Measurements from ENCODE around the gene PTPRM. TPM values are rescaled to one million over a fixed set of nuclear protein-coding genes. Genes with fewer than 3 reads are reported as not detected.

Gene PTPRM
- total RNA-seq, 2 donors from 2014 or later = 80.1 to 106 TPM

DNA sequence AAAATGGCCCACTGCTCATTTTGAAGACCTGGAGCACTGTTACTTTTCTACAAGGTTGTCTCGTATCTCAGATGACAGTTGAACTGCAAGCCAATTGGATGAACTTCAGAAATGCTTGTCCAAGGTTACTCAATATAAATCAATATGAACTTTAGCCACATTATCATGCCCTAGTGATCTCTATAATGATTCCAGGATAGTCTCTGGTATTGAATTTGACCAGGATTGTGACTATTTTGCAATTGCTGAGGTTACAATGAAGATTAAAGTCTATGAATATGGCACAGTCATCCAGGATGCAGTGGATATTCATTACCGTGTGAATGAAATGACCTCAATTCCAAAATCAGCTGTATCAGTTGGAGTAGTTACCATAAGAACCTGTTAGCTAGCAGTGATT, 846.1 kb downstream of the PTPRM start:
- Histone ChIP-seq H3K27me3 (no peaks in the 10 kb centered on the region), H3K4me3 (no peak overlapping the region), H3K4me1 (no peaks in the 10 kb centered on the region), H3K9me3 (peaks cover 0 to 14% of the 10 kb centered on the region in 2 donors), H3K36me3 (no peaks in the 10 kb centered on the region), H3K27ac (no peak overlapping the region)
- DNase-seq (ENCODE audit: low spot score) = no peak
- no peak for TF ChIP-seq CTCF (IDR thresholded peaks at IDR 0.05)

GRCh38 chr18:8413751-8414150, 846.6 kb downstream of the PTPRM start:
- Histone ChIP-seq H3K9me3 (peaks cover 0 to 14% of the 10 kb centered on the region in 2 donors), H3K4me3 (no peak overlapping the region), H3K27ac (no peak overlapping the region), H3K36me3 (no peaks in the 10 kb centered on the region), H3K4me1 (no peaks in the 10 kb centered on the region), H3K27me3 (no peaks in the 10 kb centered on the region)
- DNase-seq (ENCODE audit: low spot score) = no peak
- no peak for TF ChIP-seq CTCF (IDR thresholded peaks at IDR 0.05)

- Histone ChIP-seq H3K27me3 (no peaks in the 10 kb centered on the region), H3K4me1 (no peaks in the 10 kb centered on the region), H3K9me3 (peaks cover 0 to 7% of the 10 kb centered on the region in 2 donors), H3K4me3 (no peak overlapping the region), H3K27ac (no peak overlapping the region), H3K36me3 (no peaks in the 10 kb centered on the region)
- no peak for TF ChIP-seq CTCF (IDR thresholded peaks at IDR 0.05)
- DNase-seq (ENCODE audit: low spot score) = no peak
These were observed 849.3 kb downstream of the PTPRM start for GRCh38 chr18:8416212-8417019.

- Histone ChIP-seq H3K27ac (no peak overlapping the region), H3K9me3 (no peaks in the 10 kb centered on the region), H3K36me3 (no peaks in the 10 kb centered on the region), H3K27me3 (no peaks in the 10 kb centered on the region), H3K4me3 (no peak overlapping the region), H3K4me1 (no peaks in the 10 kb centered on the region)
- DNase-seq (ENCODE audit: low spot score) = no peak
- TF ChIP-seq CTCF (IDR thresholded peaks at IDR 0.05) = no peak
These were observed 855.3 kb downstream of the PTPRM start for GRCh38 chr18:8422391-8422790.

GRCh38 chr18:8423051-8423557, 856.0 kb downstream of the PTPRM start:
- TF ChIP-seq CTCF (IDR thresholded peaks at IDR 0.05) = no peak
- DNase-seq (ENCODE audit: low spot score) = no peak
- H3K4me3 ChIP-seq = no peak overlapping the region
- H3K27me3 ChIP-seq = no peaks in the 10 kb centered on the region
- no peak overlapping the region for H3K27ac ChIP-seq
- no peaks in the 10 kb centered on the region for H3K4me1 ChIP-seq
- H3K36me3 ChIP-seq = no peaks in the 10 kb centered on the region
- H3K9me3 ChIP-seq = no peaks in the 10 kb centered on the region

Measured in right atrium auricular region (tissue), 2 donors.